VCaP (cell line): ENCODE results near the gene IFITM10.

Experiments
- H3K27ac ChIP-seq: fragments of 450-650 bp; 2 replicates; pipeline ENCODE4 v1.5.1; 2017
- TF ChIP-seq, protein P1 (sequence below): fragments of 450-650 bp; conservative IDR thresholded peaks from 2 replicates; pipeline ENCODE4 v1.5.1; 2017; ENCODE audit warnings: mild to moderate bottlenecking, moderate library complexity

The IFITM10 gene

DNA sequence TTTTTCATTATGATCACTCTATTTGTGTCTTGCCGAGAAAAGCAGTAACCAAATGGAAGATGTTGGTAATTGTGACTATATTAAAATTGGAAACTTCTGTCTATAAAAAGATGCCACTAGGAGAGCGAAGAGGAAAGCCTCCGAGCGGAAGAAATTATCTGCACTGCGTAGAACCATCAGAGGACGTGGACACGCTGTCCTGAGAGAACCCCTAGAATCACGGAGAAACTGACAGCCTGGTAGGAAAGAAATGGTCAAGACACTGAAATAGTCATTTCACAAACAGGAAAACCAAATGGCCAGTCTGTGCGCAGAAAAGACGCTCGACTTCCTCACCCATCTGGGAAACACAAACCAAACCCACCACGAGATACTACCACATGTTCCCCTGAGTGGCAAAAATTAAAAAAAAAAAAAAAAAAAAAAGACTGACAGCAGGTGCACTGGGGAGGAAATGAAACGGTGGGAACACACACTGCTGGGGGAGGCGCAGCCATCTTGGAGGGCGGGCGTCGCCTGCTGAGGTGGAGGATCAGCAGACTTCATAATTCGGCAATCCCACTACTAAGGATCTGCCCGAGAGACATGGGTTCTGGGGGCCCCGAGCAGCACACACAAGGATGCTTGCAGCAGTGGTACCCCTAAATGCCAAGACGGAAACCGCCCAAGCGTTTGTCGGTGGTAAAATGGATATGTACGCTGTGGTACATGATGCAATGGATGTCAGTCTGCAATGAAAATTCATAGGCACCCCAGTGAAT, 21.3 kb downstream of the IFITM10 start:
- TF ChIP-seq, protein P1, sequence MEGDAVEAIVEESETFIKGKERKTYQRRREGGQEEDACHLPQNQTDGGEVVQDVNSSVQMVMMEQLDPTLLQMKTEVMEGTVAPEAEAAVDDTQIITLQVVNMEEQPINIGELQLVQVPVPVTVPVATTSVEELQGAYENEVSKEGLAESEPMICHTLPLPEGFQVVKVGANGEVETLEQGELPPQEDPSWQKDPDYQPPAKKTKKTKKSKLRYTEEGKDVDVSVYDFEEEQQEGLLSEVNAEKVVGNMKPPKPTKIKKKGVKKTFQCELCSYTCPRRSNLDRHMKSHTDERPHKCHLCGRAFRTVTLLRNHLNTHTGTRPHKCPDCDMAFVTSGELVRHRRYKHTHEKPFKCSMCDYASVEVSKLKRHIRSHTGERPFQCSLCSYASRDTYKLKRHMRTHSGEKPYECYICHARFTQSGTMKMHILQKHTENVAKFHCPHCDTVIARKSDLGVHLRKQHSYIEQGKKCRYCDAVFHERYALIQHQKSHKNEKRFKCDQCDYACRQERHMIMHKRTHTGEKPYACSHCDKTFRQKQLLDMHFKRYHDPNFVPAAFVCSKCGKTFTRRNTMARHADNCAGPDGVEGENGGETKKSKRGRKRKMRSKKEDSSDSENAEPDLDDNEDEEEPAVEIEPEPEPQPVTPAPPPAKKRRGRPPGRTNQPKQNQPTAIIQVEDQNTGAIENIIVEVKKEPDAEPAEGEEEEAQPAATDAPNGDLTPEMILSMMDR: no peak
- H3K27ac ChIP-seq: no peak overlapping the region

DNA sequence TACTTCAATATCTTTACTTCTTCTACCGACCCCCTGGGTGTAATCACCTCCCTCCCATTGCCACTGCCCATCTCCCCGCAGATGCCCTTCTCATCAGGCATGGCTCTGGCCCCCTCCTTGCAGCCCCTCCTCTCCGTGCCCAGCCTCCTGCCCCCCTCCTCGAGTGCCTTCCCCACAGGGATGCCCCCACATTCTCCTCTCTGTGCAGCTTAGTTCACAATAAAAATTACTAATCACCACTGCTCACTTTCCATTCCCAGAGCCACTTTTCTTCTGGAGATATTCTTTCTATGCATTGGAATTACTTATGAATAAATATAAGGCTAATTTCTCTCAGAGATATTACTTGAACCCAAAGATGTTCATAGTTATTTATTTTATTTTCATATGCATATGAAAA, 22.1 kb downstream of the IFITM10 start:
- H3K27ac ChIP-seq: no peak overlapping the region
- TF ChIP-seq, protein P1: no peak

DNA sequence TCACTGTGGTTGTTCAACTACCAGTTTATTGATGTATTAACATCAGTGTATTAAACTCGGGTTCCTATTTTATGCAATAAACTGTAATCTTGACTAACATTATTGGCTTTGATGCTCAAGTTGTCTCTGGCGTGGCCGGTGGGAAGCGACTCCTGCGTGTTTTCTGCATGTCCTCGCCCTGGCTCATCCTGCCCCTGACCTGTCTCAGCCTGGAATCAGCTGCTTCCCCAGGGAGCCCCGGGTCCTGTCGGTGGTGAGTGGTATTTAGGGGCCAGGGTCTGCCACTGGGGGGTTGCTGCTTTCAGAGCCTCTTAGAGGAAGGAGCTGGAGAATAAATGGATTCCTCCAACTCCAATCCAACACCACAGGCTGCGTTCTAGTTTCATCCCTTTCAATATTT, 22.5 kb downstream of the IFITM10 start:
- no peak overlapping the region for H3K27ac ChIP-seq
- TF ChIP-seq, protein P1: no peak

DNA sequence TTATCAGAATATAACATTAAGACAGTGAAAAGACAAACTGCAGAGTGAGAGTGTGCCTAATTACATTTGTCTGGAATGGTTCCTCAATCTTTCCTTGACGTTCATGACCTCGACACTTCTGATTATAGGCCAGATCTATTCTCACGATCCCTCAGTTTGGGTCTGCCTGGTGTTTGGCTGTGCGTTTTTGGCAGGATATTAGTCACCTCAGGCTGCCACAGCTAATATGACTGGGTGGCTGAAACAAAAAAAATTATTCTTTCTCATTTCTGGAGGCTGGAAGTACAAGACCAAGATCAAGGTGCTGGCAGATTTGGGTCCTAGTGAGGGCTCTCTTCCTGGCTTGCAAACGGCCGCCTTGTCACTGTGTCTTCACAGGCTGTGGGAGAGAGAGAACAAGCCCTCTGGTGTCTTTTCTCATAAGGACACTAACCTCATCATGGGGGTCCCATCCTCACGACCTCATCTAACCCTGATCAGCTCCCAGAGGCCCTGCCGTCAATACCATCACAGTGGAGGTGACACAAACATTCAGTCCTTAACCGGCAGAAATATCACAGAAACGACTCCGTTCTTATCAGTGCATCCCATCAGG, 23.2 kb downstream of the IFITM10 start:
- TF ChIP-seq, protein P1: no peak
- no peak overlapping the region for H3K27ac ChIP-seq

DNA sequence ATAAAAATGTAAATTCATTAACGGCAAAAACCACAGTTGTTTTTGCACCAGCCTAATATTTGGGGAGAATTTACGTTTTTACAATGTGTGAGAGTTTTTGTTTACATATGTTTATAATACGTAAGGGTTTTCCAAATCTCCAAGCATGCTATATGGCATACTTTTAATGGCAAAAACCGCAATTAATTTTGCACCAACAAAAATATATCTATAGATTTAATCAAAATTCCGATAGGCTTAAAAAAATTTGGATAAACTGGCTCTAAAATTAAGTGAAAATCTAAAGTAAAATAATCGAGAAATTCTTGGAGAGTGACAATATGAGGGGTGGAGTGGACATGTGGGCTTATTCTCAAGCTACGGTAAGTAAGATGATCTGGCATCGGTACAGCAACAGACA, 30.6 kb downstream of the IFITM10 start:
- H3K27ac ChIP-seq: no peak overlapping the region
- TF ChIP-seq, protein P1: no peak

DNA sequence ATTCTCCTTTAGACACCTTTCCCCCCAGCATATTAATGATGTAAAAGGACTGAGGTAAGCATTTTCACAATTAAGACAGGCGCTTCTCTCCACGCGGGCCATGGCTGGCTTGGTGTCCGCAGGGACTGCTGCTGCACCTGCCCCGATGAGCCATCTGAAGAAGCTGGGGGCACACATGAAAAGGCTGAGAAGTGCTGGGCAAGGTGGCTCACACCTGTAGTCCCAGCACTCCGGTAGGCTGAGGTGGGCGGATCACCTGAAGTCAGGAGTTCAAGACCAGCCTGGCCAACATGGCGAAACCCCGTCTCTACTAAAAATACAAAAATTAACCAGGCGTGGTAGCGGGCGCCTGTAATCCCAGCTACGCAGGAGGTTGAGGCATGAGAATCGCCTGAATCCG, 32.1 kb downstream of the IFITM10 start:
- H3K27ac ChIP-seq: no peak overlapping the region
- TF ChIP-seq, protein P1: no peak

DNA sequence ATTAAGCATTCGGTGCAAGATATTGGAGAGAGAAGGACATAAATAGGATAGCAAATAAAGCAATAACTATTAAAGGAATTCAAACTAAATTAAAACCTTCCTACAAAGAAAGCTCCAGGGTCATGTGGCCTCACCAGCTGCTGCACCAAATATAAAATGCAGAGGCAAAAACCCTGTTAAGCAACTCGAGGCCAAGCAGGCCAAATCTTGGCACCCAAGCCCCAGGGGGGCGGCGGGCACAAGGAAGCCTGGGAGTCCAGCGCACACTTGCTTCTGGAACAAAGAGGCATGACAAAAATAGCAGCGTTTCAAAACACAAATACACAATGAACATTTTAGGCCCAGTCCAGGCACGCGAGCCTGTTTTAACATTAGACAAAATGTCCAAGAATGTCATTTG, 32.6 kb downstream of the IFITM10 start:
- TF ChIP-seq, protein P1: no peak
- no peak overlapping the region for H3K27ac ChIP-seq
